Endothelial cell of umbilical vein (primary cell): ENCODE results near the gene LDLRAD4.

Experiments
- EZH2 ChIP-seq: IDR thresholded peaks from 2 replicates; pipeline ENCODE4 v1.6.1; 2012; ENCODE audit warnings: borderline replicate concordance, low read depth, mild to moderate bottlenecking, moderate library complexity, low read length, inconsistent platforms; ENCODE audit not compliant: severe bottlenecking
- GATA2 ChIP-seq: IDR thresholded peaks from 2 replicates; pipeline ENCODE4 v1.7.0; 2011; ENCODE audit warnings: low read depth, mild to moderate bottlenecking, moderate library complexity, mixed read lengths, low read length; ENCODE audit not compliant: insufficient read length, insufficient read depth
- MYC ChIP-seq: IDR thresholded peaks from one replicate; pipeline ENCODE4 v1.6.1; 2011; ENCODE audit warnings: mild to moderate bottlenecking, low read depth, low read length
- POLR2A ChIP-seq: IDR thresholded peaks from 2 replicates; pipeline ENCODE4 v1.6.1; 2012; ENCODE audit warnings: low read depth, mild to moderate bottlenecking, control low read depth, low read length
- POLR2AphosphoS5 ChIP-seq: IDR thresholded peaks from 2 replicates; pipeline ENCODE4 v1.6.1; 2012; ENCODE audit warnings: low read depth, mild to moderate bottlenecking, control low read depth, low read length, moderate library complexity; ENCODE audit not compliant: insufficient read depth
- TF ChIP-seq, protein P1 (sequence below), 2 donors: IDR thresholded peaks; 1 replicate in 1 of 2; 2 replicates in 1 of 2; pipeline ENCODE4 v1.5.1; 2011; ENCODE audit warnings: low read length in 2 of 2, mild to moderate bottlenecking in 2 of 2, moderate library complexity in 2 of 2, control low read depth in 1 of 2, inconsistent platforms in 1 of 2, low read depth in 1 of 2; ENCODE audit not compliant: insufficient read depth in 1 of 2; ENCODE audit errors: extremely low read depth in 1 of 2
- TF ChIP-seq, protein P2 (sequence below): IDR thresholded peaks from 2 replicates; pipeline ENCODE4 v1.6.1; 2011; ENCODE audit not compliant: insufficient read depth, insufficient read length

DNA sequence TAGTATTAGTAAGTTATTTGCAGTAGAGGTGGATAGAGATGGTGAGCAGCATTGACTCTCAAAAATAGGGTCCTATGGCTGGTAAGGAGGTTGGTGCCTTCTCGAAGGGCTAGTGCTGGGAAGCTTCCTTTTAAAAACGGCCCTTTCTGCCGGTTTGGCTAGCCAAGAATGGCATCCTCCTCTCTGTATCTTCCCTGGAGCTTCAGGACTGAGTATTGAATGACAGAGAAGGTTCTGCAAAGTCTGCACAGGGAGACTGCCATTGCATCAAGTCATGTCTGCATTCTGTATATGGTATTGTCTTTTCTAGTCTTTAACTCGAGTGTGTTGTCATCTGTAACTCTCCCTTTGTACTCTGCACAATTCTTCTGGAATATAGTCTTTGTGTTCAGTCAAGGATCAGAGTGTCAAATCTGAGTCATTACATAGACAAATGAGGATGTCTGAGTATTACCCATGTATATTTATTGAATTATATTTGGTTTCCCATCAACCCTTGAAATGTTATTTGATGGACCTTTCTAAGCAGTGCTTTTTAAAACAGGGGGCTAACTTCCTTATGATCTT lies 1.1 kb downstream of the LDLRAD4 start:
- TF ChIP-seq, protein P1, sequence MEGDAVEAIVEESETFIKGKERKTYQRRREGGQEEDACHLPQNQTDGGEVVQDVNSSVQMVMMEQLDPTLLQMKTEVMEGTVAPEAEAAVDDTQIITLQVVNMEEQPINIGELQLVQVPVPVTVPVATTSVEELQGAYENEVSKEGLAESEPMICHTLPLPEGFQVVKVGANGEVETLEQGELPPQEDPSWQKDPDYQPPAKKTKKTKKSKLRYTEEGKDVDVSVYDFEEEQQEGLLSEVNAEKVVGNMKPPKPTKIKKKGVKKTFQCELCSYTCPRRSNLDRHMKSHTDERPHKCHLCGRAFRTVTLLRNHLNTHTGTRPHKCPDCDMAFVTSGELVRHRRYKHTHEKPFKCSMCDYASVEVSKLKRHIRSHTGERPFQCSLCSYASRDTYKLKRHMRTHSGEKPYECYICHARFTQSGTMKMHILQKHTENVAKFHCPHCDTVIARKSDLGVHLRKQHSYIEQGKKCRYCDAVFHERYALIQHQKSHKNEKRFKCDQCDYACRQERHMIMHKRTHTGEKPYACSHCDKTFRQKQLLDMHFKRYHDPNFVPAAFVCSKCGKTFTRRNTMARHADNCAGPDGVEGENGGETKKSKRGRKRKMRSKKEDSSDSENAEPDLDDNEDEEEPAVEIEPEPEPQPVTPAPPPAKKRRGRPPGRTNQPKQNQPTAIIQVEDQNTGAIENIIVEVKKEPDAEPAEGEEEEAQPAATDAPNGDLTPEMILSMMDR (IDR thresholded peaks at IDR 0.05; ENCODE audit: extremely low read depth in 1 of 2, insufficient read depth in 1 of 2, low read depth in 1 of 2, low read length in 2 of 2) = no peak
- TF ChIP-seq POLR2A (no peak), EZH2 (no peak), MYC (no peak), POLR2AphosphoS5 (no peak), GATA2 (no peak)
- TF ChIP-seq, protein P2, sequence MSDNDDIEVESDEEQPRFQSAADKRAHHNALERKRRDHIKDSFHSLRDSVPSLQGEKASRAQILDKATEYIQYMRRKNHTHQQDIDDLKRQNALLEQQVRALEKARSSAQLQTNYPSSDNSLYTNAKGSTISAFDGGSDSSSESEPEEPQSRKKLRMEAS = no peak
